Measurements from ENCODE around the gene SPATA9.
"Not testable (repeated sequence)": the region's sequence is repeated elsewhere in the genome, so short reads cannot be mapped to it uniquely, and the experiment has no call there.

SPATA9 gene

GRCh38 chr5:95672641-95673040 lies 10.2 kb downstream of the SPATA9 start:
- DNase-seq: no peak

- DNase-seq: no peak
Observed at GRCh38 chr5:95671826-95672225, 11.0 kb downstream of the SPATA9 start.

- no peak for DNase-seq
Observed at GRCh38 chr5:95670568-95670967, 12.2 kb downstream of the SPATA9 start.

GRCh38 chr5:95669985-95670384 lies 12.8 kb downstream of the SPATA9 start:
- no peak for DNase-seq

- no peak for DNase-seq
Observed at GRCh38 chr5:95669540-95669939, 13.3 kb downstream of the SPATA9 start.

- no peak for DNase-seq
Observed at GRCh38 chr5:95668728-95669127, 14.1 kb downstream of the SPATA9 start.

- DNase-seq: no peak
Observed at GRCh38 chr5:95668216-95668615, 14.6 kb downstream of the SPATA9 start.

GRCh38 chr5:95667678-95668077 lies 15.1 kb downstream of the SPATA9 start:
- no peak for DNase-seq

- no peak for DNase-seq
Observed at GRCh38 chr5:95667061-95667618, 15.7 kb downstream of the SPATA9 start.

GRCh38 chr5:95664204-95664786 lies 18.5 kb downstream of the SPATA9 start:
- no peak for DNase-seq

- DNase-seq: no peak
Observed at GRCh38 chr5:95662946-95663345, 19.8 kb downstream of the SPATA9 start.

- DNase-seq: no peak
Observed at GRCh38 chr5:95660060-95660459, 22.7 kb downstream of the SPATA9 start.

- no peak for DNase-seq
Observed at GRCh38 chr5:95655575-95655974, 27.2 kb downstream of the SPATA9 start.

- no peak for DNase-seq
Observed at GRCh38 chr5:95654196-95654595, 28.6 kb downstream of the SPATA9 start.

- no peak for DNase-seq
Observed at GRCh38 chr5:95652849-95653248, 29.9 kb downstream of the SPATA9 start.

GRCh38 chr5:95649842-95650620 lies 32.8 kb downstream of the SPATA9 start:
- no peak for DNase-seq

GRCh38 chr5:95649274-95649673 lies 33.5 kb downstream of the SPATA9 start:
- DNase-seq: no peak

GRCh38 chr5:95647886-95648860 lies 34.6 kb downstream of the SPATA9 start:
- no peak for DNase-seq

- peak; percentile 89 to 96 for DNase-seq
Observed at GRCh38 chr5:95646569-95647431, 36.0 kb downstream of the SPATA9 start, which contains the start of gene RFESD. TSS of gene RFESD (plus strand) at chr5:95646777. CDS start at chr5:95652272, 5,495 bp downstream.

- not testable (repeated sequence) for DNase-seq
Observed at GRCh38 chr5:95646226-95646568, 36.6 kb downstream of the SPATA9 start.

- DNase-seq: no peak
Observed at GRCh38 chr5:95644351-95645042, 38.3 kb downstream of the SPATA9 start.

All from NCI-H187 (cell line).